Caki2 (cell line): Measurements from ENCODE around the gene ATAD3B. TPM values are rescaled to one million over a fixed set of nuclear protein-coding genes. Genes with fewer than 3 reads are reported as not detected.
"Not testable (repeated sequence)": the region's sequence is repeated elsewhere in the genome, so short reads cannot be mapped to it uniquely, and the experiment has no call there.

Experiments used
- DNase-seq: peaks from one replicate; pipeline ENCODE4 v3.0.0-alpha.2; 2015; ENCODE audit warnings: low read depth
- in situ Hi-C: cut with HindIII; loops from 2 replicates; pipeline ENCODE4 v1.10.0; 2016; ENCODE audit warnings: low sequenced_read_pairs, low pct_unique_long_range_greater_than_20kb, mixed read lengths
- total RNA-seq: library from RNA; depleted of rRNA; stranded (reverse); fragments of >200 nt; shearing (Covaris generic); gene quantifications from 2 replicates; pipeline ENCODE4 v1.2.3, GENCODE V29; 2014; ENCODE audit warnings: low replicate concordance; rRNA removed

The ATAD3B gene, protein sequence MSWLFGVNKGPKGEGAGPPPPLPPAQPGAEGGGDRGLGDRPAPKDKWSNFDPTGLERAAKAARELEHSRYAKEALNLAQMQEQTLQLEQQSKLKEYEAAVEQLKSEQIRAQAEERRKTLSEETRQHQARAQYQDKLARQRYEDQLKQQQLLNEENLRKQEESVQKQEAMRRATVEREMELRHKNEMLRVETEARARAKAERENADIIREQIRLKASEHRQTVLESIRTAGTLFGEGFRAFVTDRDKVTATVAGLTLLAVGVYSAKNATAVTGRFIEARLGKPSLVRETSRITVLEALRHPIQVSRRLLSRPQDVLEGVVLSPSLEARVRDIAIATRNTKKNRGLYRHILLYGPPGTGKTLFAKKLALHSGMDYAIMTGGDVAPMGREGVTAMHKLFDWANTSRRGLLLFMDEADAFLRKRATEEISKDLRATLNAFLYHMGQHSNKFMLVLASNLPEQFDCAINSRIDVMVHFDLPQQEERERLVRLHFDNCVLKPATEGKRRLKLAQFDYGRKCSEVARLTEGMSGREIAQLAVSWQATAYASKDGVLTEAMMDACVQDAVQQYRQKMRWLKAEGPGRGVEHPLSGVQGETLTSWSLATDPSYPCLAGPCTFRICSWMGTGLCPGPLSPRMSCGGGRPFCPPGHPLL
- 22.3 and 40.7 TPM in 2 replicates for total RNA-seq

DNA sequence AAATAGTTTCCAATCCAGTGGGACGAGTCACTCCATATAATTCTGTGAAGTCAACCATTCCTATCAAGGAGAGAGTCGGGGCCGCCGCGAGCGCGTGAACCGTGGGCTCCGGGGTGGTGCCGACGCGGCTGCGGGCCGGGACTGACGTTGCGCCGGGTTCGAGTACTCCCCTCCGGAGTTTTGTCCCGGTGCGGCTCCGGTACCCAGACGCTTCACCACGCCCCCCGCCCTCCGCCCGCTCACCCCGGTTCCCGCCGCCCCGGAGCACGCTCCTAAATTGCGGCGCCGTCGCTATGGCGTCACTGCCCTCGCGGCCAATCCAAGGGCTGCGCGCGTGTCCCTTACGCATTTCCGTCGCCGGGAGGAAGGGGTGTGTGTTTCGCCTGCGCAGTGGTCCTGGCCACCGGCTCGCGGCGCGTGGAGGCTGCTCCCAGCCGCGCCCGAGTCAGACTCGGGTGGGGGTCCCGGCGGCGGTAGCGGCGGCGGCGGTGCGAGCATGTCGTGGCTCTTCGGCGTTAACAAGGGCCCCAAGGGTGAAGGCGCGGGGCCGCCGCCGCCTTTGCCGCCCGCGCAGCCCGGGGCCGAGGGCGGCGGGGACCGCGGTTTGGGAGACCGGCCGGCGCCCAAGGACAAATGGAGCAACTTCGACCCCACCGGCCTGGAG is at the start of gene ATAD3B:
Gene ATAD3B, plus strand, starts transcription at position 377 of the 664 bp plus-strand sequence. Its CDS starts 120 bp downstream, at position 497.
- peak; percentile 82 for DNase-seq
- in situ Hi-C loops: no loop called here

DNA sequence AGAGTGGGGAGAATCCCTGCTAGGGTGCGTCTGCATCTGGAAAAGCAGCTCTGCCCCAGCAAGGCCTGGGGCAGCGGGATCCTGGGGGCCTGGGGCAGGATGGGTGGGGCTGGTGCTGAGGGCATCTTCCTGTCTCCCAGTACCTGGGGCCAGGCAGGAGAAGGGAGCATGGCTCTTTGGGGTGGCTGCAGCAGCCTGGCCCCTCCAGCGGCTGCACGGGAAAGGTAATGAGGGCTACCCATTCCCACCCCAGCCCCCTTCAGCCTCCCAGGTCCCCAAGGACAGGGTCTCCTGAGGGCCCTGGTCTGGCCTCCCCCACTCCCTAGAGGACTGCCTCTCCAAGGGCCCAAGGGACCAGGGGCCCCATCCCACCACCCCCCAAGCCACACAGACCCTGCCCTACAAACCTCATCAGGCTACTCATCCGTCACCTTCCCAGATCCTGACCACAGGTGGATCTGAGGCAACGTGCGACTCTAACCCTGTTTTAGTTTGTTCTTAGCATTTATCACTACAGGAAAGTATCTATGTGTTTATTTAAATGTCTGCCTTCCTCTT is 49.6 kb upstream of the ATAD3B start:
- in situ Hi-C loops: no loop called here
- no peak for DNase-seq

DNA sequence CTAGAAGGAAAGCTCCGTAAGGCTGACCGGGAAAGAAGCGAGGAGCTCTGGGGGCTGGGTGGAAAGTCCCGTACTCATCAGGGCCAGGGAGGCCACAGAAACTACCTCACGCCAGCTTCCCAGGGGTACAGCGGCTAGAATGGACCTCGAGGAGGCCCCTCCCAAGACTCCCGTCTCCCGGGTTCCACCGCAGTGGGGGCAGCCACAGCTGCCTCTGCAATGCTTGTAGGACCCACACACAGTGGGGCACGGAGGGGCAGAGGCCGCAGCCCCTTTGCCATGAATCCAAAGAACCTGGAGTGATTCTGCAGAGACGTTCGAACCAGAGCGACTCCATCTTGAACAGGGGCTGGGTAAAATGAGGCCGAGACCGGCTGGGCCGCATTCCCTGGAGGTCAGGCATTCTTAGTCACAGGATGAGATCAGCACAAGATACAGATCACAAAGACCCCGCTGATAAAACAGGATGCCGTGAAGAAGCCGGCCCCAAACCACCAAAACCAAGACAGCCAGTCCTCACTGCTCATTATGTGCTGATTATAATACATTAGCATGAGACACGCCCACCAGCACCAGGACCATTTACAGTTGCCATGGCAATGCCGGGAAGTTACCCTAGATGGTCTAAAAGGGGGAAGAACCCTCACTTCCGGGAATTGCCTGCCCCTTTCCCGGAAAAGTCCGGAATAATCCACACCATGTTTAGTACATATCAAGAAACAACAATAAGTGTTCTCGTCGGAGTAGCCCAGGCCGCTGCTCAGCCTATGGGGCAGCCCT is 48.9 kb upstream of the ATAD3B start:
- no peak for DNase-seq
- in situ Hi-C loops: no loop called here

DNA sequence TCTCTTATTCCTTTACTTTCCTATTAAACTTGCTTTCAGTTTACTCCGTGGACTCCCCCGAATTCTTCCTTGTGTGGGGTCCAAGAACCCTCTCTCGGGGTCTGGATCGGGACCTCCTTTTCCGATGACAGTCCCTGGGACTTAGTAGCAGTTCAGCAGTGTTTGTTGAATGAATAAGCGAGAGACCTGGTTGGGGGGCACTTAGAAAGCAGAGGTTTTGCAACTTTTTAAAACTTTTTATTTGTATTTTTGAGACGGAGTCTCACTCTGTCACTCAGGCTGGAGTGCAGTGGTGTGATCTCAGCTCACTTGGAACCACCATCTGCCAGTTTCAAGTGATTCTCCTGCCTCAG is 48.3 kb upstream of the ATAD3B start:
- in situ Hi-C loops: no loop called here

DNA sequence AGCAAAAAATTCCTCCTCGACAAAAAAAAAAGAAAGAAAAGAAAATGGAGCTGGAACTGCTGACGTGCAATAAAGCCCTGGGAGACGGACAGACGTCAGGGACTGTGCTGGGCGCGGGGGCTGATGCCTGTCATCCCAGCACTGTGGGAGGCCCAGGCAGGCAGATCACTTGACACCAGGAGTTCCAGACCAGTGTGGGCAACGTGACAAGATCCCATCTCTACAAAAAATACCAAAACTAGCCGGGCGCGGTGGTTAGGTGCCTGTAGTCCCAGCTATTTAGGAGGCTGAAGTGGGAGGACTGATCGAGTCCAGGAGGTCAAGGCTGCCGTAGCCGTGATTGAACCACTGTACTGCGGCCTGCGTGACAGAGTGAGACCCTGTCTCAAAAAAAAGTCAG is 46.9 kb upstream of the ATAD3B start:
- no peak for DNase-seq
- in situ Hi-C loops: no loop called here

More for the DNA sequence above, 48.3 kb upstream of the ATAD3B start:
- DNase-seq: no peak

DNA sequence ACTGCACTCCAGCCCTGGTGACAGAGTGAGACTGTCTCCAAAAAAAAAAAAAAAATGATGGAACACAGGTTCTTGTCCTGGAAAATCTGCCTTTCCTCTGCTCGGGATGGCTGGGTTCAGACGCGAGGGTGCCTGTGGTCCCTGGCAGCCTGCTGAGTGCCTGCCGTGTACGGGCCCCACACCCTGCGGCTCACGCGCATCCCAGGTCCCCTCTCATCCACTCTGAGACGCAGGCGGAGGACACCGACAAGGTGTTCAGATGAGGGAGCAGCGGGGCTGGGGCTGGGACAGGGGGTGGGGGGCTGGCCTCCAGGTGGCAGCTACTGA is 46.2 kb upstream of the ATAD3B start:
- DNase-seq: no peak
- in situ Hi-C loops: no loop called here

DNA sequence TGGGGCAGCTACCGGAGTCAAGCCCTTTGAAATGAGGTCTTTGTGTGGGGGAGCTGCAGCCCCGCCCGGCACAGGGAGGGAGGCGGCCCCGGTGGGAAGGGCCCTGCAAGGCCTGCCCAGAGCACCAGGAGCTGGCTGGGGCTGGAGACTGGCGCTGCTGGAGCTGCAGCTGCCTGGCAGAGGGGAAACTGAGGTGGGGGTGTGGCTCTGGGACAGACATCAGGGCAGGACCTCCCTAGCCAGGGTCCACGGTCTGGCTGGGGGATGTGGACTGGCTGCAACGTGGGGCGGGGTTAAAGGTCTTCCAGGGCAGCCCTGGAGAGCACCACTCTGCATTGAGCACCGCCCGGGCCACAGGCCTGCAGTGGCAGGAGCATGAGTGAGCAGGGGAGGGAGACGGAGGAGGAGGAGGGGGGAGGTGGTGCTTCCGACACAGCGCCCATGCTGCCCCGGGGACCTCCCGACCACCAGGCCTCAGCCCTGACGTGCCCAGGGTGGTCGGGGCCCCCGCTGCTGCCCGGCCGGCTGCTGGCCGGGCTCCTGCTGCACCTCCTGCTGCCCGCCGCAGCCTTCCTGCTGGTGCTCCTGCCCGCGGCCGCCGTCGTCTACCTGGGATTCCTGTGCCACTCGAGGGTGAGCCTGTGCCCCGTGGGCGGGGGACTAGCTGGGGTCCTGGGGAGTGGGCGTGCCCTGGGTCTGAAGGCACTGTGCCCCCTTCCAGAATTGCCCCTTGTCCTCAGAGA is 45.6 kb upstream of the ATAD3B start:
- in situ Hi-C loops: no loop called here
- no peak for DNase-seq

DNA sequence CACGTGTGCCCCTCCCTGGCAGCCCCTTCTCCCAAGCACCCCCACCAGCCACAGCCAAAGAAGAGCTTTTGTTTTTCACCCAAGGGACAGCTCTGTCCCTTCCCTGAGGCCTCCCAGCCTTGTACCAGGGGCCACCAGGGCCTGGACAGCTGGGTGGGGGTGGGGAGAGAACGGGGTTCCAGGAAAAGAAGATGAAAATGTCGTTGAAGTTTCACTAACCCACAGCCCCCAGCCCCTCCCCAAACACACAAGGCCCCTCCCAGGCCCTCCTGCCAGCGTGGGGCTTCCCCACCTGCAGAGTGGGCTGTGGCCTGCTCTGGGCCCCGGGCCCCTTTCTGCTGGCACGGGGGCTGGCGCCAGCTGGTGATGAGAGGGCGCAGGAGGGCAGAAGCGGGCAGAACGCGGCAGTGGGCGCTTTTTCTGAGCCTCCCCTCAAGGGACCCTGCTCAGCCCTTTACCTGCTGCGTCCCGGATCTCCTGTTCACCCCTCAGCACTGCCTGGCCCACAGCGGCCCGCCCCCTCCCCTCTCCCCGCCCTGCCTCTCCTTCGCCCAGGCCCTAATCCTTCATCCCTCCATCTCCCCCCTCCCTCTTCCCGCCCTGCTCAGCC is 45.0 kb upstream of the ATAD3B start:
- in situ Hi-C loops: no loop called here
- no peak for DNase-seq

DNA sequence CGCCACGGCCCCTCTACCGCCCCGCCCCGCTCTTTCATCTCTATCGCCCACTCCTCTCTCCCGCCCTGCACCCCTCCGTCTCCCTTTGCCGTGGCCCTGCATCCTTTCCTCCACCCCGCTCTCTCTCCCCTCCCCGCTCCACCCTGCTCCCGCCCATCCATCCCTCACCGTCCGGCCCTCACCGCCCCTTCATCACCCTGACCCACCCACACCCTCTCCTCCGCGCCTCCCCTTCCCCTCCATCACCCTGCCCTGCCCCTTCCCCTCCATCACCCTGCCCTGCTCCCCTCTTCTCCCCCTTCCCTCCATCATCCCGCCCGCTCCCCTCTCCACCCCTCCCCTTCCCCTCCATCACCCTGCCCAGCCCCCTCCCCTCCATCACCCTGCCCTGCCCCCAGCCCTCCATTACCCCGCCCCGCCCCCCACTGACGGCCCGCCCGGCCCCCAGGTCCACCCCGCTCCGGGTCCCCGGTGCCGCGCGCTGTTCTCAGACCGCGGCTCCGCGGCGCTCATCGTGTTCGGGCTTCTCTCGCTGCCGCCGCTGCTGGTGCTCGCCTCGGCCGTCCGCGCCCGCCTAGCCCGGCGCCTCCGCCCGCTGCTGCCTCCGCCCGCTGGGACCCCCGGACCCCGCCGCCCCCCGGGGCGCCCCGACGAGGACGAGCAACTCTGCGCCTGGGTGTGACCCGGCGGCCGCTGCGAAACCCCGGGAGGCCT is 44.3 kb upstream of the ATAD3B start:
- DNase-seq: no peak
- in situ Hi-C loops: no loop called here

DNA sequence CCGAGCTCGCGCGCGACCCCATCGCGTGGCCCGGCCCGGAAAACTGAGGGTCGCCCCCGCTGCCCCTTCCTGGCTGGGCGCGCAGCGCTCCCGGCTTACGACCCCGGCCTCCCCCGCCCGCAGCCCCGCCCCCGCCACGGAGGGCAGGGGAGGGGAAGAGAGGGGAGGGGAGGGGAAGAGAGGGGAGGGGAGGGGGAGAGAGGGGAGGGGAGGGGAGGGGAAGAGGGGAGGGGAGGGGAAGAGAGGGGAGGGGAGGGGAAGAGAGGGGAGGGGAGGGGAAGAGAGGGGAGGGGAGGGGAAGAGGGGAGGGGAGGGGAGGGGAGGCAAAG is 43.8 kb upstream of the ATAD3B start:
- no peak for DNase-seq
- in situ Hi-C loops: no loop called here

DNA sequence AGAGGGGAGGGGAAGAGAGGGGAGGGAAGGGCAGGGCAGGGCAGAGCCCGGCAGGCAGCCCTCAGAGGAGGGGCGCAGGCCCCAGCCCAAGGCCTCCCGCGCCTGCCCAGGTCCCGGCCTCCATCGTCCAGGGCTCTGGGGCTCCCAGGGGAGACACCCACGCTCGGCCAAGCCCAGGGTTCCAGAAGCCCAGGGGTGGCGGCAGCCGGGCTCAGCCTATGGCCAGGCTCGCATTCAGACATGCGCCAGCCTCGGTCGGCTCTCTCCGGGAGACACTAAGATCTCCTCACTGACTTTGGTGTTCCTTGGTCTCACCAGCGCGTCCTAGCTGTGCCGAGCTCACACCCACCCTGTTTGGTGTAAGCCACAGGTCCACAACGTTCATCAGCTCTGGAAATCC is 43.4 kb upstream of the ATAD3B start:
- no peak for DNase-seq
- in situ Hi-C loops: no loop called here

DNA sequence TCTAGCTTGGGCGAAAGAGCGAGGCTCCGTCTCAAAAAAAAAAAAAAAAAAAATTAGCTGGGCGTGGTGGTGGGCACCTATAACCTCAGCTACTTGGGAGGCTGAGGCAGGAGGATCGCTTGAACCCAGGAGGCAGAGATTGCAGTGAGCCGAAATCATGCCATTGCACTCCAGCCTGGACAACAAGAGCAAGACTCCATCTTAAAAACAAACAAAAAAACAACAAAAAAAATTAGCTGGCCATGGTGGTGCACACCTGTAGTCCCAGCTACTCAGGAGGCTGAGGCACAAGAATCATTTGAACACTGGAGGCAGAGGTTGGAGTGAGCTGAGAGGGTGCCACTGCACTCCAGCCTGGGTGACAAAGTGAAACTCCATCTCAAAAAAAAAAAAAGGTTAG is 42.6 kb upstream of the ATAD3B start:
- DNase-seq, in situ Hi-C loops: not testable (repeated sequence)

DNA sequence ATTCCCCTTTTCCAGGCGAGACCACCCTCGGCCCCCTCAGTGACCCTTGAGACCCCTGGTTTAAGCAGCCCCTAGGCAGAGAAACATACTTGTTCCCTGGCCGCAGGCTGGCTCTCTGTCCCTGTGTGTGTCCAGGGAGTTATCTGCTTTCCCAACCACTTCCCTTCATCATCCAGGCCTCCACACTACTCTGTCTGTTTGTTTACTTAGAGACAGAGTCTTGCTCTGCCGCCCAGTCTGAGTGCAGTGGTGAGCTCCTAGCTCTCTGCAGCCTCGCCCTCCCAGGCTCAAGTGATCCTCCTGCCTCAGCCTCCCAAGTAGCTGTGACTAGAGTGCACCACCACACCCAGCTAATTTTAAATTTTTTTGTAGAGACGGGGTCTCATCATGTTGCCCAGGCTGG is 41.9 kb upstream of the ATAD3B start:
- in situ Hi-C loops: no loop called here
- DNase-seq: no peak

DNA sequence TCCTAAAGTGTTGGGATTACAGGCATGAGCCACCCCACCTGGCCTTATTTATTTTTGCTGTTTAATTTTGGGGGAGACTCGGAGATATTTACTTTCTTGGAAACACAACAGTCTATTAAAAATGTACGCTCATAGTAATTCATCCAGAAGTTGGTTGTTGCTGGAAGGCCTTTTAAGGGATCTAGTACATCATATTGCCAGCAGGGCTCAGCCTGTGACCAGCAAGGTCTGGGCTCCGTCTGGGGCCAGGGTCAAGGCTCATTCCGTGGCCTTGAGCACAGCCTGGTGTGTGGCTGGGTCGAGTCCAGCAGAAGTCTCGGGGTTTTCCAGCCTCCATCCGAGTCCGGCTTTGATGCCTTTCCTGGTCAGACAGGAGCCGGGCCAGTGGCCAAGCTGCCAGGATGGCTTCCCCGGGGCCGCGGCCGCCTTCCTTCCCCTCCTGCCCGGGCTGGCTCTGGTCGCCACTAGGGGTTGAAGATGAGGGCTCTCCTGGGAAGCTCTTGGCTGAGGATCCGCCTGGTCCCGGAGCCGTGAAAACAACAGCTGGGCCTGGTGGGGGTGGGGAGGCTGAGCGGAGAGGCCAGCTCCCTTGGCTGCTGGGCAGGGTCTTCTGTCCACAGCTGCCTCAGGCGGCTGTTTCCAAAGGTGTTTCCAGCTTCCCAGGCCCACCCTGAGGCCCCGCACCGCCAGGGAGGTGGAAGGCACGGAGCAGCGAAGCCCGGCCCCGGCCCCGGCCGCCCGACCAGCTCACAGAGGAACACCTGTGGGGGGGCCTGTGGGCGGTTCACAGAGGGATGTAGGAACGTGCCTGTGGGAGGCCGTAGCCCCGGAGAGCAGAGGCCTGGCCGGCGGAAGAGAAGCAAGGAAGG is 41.2 kb upstream of the ATAD3B start:
- in situ Hi-C loops: no loop called here
- no peak for DNase-seq

DNA sequence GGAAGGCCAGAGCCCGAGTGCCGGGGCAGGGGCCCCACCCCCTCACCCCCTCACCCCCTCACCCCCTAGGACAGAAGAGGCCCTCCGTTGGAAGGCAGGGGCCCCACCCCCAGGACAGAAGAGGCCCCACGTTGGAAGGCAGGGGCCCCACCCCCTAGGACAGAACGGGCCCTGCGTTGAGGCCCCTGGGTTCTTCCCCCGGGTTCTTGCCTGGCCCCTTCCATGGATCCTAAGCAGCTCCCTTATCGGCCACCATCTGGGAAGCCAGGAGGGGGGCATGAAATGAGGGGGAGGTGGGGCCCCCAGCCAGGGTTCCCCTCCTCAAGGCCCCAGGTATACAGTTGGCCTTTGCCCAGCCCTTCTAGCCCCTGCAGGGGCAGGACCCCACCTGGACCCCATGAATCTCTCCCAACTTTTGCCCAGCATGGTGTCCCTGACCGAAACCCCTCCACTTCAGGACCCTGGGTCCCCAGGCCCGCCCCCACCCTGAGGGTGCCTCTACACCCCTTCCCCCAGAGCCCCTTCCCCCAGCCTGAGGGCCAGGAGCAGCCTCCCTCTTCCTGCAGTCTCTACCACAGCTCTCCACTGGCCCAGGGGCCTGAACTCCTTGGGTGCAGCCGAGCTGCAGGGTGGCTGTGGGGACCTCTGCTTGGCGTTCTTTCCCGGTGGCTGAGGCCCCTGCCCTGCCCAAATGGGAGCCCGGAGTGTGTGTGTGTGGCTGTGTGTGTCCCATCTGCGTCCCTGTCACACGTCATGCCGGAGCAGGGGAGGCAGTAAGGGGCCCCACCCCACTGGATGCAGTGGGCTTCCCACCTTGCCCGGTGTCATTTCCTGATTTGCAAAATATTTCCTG is 40.3 kb upstream of the ATAD3B start:
- in situ Hi-C loops: no loop called here
- DNase-seq: no peak
